HL-60/S4 treated with retinoic acid at 250 ng/mL for 4 days and 3 days (cell line): ENCODE data around the gene TMC6.
"Not testable (repeated sequence)": the region's sequence is repeated elsewhere in the genome, so short reads cannot be mapped to it uniquely, and the experiment has no call there.

Source experiments
- in situ Hi-C: fragments of 300-500 bp; cut with MboI; formaldehyde crosslinking; loops from 2 replicates; pipeline ENCODE4 v1.7.0; 2022; ENCODE audit warnings: low sequenced_read_pairs

TMC6 gene

DNA sequence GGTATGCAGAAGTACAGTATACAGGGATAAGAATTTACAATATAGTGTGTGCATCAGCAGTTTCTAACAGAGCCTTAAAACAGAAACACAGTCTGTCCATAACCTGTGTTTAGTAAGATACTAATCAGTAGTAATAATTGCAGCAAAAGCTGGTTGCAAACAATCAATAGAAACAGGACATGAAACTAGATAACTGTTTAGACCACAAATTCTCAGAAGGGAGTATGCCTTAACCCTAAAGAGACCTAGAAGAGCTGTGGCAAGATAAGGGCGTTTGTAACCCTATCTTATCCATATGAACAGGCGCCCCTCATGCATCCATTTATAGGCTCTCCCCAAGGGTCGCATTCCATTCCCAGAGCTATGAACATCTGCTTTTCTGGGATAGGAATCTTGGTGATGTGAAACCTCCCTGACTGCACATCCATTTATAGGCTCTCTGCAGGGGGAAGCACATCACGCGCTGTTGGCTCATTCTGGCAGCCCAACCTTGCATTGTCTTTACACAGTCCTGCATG, 46.1 kb downstream of the TMC6 start:
- in situ Hi-C loops = not testable (repeated sequence)

DNA sequence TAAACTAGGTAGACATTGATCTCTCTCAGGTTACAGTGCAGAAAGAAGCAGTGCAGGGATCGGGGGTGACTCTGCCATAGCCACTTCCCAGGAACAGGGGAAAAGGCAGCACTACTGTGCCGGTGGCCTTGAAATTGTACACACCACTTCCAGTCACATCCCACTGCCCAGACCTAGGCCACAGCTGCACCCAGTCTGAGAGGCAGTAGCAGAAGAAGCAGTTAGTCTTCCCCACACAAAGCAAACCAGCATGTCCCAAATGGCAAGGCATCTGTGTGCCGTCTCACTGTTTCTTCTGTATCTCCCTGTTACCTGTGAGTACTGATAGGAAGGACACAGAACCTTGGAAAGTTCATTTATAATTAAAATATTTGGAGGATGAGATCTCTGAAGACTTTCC, 47.0 kb downstream of the TMC6 start:
- in situ Hi-C loops = no loop called here

DNA sequence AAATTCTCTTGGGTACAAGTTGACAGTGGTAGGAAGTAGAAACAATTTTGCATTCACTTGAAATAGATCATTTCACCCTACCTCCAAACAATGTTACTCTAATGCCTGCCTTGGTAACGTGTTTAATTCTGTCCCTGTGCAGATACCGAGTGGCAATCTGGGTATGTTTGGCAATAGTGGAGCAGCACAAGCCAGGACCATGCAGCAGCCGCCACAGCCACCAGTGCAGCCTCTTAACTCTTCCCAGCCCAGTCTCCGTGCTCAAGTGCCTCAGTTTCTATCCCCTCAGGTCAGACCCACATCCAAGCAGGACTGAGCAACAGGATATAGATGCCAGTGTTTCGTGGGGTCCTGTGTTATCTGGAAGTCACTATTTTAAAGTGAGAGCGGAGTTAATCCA, 49.3 kb downstream of the TMC6 start:
- in situ Hi-C loops = no loop called here

DNA sequence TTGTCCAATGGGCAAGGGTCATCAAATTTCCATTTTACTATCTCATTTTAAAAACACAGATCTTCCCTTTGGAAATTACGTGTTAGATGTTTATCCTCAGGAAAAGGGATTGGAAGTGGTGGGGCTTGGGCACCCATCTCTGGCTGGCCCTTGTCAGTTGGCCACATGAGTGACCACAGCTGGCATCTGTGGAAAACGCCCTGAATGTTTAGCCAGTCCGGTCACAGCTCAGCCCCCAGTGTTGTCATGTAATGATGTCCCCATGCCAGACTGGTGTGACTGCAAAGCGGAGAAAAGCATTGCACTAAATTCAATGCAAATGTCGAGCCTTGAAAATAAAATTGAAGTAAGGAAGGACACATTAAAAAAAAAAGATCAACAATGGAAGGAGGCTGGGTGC, 53.0 kb downstream of the TMC6 start:
- in situ Hi-C loops = no loop called here

DNA sequence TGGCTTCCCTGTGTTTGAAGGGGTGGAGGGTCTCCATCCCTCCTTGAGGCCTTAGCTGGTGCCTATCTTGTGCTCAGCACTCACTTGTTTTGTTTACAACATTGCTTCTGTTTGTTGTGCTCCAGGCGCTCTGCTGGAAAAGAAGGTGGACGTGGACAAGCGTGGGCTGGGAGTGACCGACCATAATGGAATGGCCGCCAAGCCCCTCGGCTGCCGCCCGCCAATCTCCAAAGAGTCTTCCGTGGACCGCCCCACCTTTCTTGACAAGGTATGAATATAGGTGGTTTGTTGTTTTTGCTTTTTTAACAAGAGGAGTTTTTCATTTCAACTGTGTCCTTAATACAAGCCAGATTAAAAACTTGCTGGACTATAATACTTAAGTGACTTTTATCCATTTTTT, 53.5 kb downstream of the TMC6 start:
- in situ Hi-C loops = no loop called here

DNA sequence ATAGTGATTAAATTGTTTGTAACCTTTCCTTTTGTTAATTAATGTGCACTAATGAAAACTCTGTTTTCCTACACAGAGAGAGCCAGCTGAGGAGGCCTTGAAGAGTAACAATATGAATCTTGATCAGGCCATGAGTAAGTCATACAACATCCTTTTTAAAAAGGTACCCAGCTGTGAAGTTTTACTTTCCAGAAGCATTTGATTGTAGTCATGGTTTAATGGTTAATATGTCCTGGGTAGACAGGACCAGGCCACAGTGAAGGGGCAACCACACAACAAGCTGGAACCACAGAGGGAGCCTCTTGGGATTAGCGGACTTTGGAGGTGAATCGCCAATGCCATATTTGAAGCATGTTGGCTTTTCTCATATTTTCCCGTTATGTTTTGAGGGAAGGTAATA, 55.6 kb downstream of the TMC6 start:
- in situ Hi-C loops = no loop called here

DNA sequence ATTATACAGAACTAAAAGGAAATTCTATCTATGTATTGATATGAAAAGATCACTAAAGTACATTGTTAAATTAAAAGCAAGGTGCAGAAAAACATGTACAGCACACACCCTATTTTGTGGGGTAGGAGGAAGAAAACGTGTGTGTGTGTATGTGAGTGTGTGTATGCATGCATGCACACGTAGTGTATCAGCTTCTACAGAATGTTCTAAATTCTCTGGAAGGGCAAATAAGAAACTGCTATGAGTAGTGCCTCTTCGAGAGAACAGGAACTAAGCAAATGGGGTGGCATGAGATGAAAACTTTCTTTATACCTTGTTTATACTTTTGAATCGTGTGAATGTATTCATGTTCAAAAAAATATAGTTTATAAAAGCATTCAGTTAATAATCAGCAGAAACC, 58.9 kb downstream of the TMC6 start:
- in situ Hi-C loops = no loop called here

DNA sequence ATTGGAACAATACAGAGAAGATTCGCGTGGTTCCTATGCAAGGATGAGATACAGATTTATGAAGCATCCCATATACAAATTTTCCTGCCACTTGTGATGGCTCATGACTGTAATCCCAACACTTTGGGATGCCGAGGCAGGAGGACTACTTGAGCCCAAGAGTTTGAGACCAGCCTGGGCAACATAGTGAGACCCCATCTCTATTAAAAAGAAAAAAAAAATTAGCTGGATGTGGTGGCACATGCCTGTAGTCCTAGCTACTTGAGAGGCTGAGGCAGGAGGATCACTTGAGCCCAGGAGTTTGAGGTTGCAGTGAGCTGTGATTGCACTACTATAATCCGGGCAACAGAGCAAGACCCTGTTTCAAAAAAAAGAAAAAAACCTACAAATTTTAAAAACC, 61.6 kb downstream of the TMC6 start:
- in situ Hi-C loops = not testable (repeated sequence)

DNA sequence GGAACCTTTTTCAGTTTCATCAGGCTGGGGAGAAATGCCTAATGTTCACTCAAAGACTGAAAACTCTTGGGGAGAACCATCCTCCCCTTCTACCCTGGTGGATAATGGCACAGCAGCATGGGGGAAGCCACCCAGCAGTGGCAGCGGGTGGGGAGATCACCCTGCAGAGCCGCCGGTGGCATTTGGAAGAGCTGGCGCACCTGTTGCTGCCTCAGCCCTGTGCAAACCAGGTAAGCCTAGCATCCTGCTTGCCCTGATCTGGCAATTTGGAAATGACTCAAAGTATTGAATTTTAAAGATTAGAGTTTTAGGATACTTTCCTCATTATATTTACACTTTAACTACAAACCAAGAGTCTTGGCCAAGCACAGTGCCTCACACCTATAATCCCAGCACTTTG, 63.8 kb downstream of the TMC6 start:
- in situ Hi-C loops = no loop called here

DNA sequence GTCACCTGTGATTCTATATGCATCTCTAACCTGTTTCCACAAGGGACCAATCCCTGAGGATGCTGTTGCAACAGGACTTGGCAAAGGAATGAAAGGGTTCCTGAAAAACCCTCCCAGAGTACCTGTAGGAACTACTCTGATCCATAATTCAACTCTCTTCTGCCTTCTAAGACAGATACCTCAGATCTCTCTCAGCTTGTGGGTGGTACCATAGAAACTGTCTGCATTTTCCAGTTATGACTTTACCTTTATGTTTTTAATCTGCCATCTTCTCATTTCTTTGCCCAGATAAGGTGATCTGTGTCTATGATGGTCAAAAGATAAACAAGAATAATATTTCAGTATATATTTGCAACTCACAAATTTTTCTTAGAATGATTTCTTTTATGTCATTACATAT, 65.1 kb downstream of the TMC6 start:
- in situ Hi-C loops = no loop called here

DNA sequence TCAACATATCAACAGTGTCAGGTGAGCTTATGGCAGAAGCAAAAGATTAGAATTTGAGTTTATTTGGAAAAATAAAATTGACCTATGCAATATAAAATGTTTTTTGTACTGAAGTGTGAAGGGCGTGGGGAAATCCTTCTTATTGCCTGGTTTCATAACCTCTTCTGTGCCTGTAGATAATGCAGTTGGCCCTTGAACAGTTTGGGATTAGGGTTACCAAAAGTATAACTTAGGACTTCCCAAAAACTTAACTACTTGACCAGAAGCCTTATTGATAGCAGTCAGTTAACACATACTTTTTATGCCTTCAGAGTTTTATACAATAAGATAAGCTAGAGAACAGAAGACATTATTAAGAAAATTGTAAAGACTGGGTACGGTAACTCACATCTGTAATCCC, 66.0 kb downstream of the TMC6 start:
- in situ Hi-C loops = no loop called here
